GM12878 (cell line): ENCODE results near the gene ADGRG1.

Source experiments
- CTCF ChIP-seq, 3 experiments: IDR thresholded peaks in 2 of 3; conservative IDR thresholded peaks in 1 of 3; 2 replicates each; pipeline ENCODE4 v1.5.1; 2011; ENCODE audit warnings: low read depth in 3 of 3, low read length in 3 of 3, mild to moderate bottlenecking in 3 of 3, control low read depth in 2 of 3, moderate library complexity in 2 of 3, inconsistent platforms in 1 of 3, mixed read lengths in 1 of 3; ENCODE audit not compliant: control insufficient read depth in 2 of 3, insufficient read depth in 1 of 3; ENCODE audit errors: extremely low read depth in 1 of 3
- POLR2AphosphoS5 ChIP-seq: IDR thresholded peaks from 2 replicates; pipeline ENCODE4 v1.6.1; 2011; ENCODE audit warnings: mild to moderate bottlenecking, low read length, inconsistent platforms
- RELA ChIP-seq: fragments of 450-650 bp; IDR thresholded peaks from 2 replicates; pipeline ENCODE4 v1.8.0; 2014; ENCODE audit warnings: borderline replicate concordance; ENCODE audit not compliant: partially characterized antibody
- SRF ChIP-seq, 2 experiments: IDR thresholded peaks; 2 replicates each; pipeline ENCODE4 v1.6.1; 2011; ENCODE audit warnings: low read depth in 2 of 2, low read length in 2 of 2, mild to moderate bottlenecking in 1 of 2, moderate library complexity in 1 of 2
- STAT3 ChIP-seq: IDR thresholded peaks from 2 replicates; pipeline ENCODE4 v1.6.1; 2011; ENCODE audit warnings: low read depth, low read length, improper control_type of control experiment
- ZNF274 ChIP-seq: IDR thresholded peaks from one replicate; pipeline ENCODE4 v1.8.0; 2011; ENCODE audit not compliant: insufficient read length, insufficient read depth
- TF ChIP-seq, protein P1 (sequence below): fragments of 450-650 bp; IDR thresholded peaks from 2 replicates; pipeline ENCODE4 v1.6.1; 2017; ENCODE audit warnings: mild to moderate bottlenecking

DNA sequence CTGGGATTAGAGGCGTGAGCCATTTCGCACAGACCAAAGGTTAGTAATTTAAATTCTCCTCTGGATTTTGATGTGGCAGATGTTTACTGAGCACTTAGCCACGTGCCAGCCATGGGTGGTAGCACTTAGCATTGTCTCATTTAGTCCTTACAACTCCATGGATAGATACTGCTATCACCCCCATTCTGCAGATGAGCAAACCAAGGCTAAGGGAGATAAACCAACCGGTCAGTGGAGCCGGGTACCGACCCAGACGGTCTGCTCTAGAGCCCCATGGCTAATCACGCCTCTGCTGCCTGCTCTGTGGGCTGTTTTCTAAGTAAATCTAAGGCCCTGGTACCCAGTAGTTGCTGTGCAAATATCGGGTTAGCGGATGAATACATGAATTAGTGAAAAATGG is 12.6 kb upstream of the ADGRG1 start:
- TF ChIP-seq, protein P1, sequence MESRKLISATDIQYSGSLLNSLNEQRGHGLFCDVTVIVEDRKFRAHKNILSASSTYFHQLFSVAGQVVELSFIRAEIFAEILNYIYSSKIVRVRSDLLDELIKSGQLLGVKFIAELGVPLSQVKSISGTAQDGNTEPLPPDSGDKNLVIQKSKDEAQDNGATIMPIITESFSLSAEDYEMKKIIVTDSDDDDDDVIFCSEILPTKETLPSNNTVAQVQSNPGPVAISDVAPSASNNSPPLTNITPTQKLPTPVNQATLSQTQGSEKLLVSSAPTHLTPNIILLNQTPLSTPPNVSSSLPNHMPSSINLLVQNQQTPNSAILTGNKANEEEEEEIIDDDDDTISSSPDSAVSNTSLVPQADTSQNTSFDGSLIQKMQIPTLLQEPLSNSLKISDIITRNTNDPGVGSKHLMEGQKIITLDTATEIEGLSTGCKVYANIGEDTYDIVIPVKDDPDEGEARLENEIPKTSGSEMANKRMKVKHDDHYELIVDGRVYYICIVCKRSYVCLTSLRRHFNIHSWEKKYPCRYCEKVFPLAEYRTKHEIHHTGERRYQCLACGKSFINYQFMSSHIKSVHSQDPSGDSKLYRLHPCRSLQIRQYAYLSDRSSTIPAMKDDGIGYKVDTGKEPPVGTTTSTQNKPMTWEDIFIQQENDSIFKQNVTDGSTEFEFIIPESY: no peak
- TF ChIP-seq ZNF274 (no peak), CTCF (IDR thresholded peaks at IDR 0.05 in 2 of 3, conservative IDR thresholded peaks at IDR 0.05 in 1 of 3; ENCODE audit: control insufficient read depth in 2 of 3, extremely low read depth in 1 of 3, insufficient read depth in 1 of 3, low read depth in 3 of 3, low read length in 3 of 3) (no peak), RELA (no peak), POLR2AphosphoS5 (no peak), STAT3 (no peak), SRF (IDR thresholded peaks at IDR 0.05; ENCODE audit: low read depth in 2 of 2, low read length in 2 of 2) (no peak)
